Gastroesophageal sphincter (tissue), 4 donors: ENCODE data around the gene ESYT3. TPM values are rescaled to one million over a fixed set of nuclear protein-coding genes. Genes with fewer than 3 reads are reported as not detected.

Source experiments
- ATAC-seq: fragments of 150-250 bp; one replicate; pipeline ENCODE4 v1.9.1; 2016; ENCODE audit warnings: mild to moderate bottlenecking, moderate library complexity
- H3K27ac ChIP-seq, 4 donors: fragments of 200-600 bp; sonication (generic) in 3 of 4; 1 replicate in 3 of 4; 2 replicates in 1 of 4; pipeline ENCODE4 v1.5.1; 2016 to 2019
- H3K27me3 ChIP-seq: fragments of 200-600 bp; sonication (generic); one replicate; pipeline ENCODE4 v1.5.1; 2019
- H3K36me3 ChIP-seq, 2 donors: fragments of 200-600 bp; sonication (generic); one replicate each; pipeline ENCODE4 v1.5.1; 2019; ENCODE audit warnings: control low read depth in 1 of 2
- H3K4me1 ChIP-seq, 3 donors: fragments of 200-600 bp; sonication (generic); 1 replicate in 2 of 3; 2 replicates in 1 of 3; pipeline ENCODE4 v1.5.1; 2016 to 2019; ENCODE audit warnings: control low read depth in 2 of 3
- H3K4me3 ChIP-seq, 2 donors: fragments of 200-600 bp; sonication (generic); one replicate each; pipeline ENCODE4 v1.5.1; 2019; ENCODE audit warnings: mild to moderate bottlenecking in 1 of 2, moderate library complexity in 1 of 2
- H3K9me3 ChIP-seq, 3 donors: fragments of 200-600 bp; sonication (generic); one replicate each; pipeline ENCODE4 v1.5.1; 2017 to 2019; ENCODE audit warnings: control low read depth in 2 of 3
- CTCF ChIP-seq, 4 experiments: fragments of 200-600 bp in 2 of 4; fragments of 450-650 bp in 2 of 4; sonication (generic) in 1 of 4; IDR thresholded peaks; one replicate each; pipeline ENCODE4 v1.5.1; 2017 to 2019; ENCODE audit warnings: antibody characterized with exemption in 4 of 4, mild to moderate bottlenecking in 2 of 4, moderate library complexity in 2 of 4
- EP300 ChIP-seq: sonication (generic); formaldehyde crosslinking; IDR thresholded peaks from one replicate; pipeline ENCODE4 v1.6.1; 2017; ENCODE audit warnings: antibody characterized with exemption, mild to moderate bottlenecking
- POLR2A ChIP-seq, 2 donors: fragments of 450-650 bp; IDR thresholded peaks; one replicate each; pipeline ENCODE4 v1.6.1; 2017; ENCODE audit warnings: antibody characterized with exemption in 2 of 2, mild to moderate bottlenecking in 2 of 2, moderate library complexity in 1 of 2
- POLR2AphosphoS5 ChIP-seq: sonication (generic); formaldehyde crosslinking; IDR thresholded peaks from one replicate; pipeline ENCODE4 v1.6.1; 2017; ENCODE audit warnings: antibody characterized with exemption
- WGBS, 2 donors: methylation state at CpG; one replicate each; pipeline ENCODE4 v1.1.5; 2018; ENCODE audit warnings: low coverage in 1 of 2; 5-methylcytosine and 5-hydroxymethylcytosine counted together
- total RNA-seq, 4 donors: library from RNA; depleted of rRNA; stranded (reverse); fragments of >200 nt; gene quantifications; one replicate each; pipeline ENCODE4 v1.1.0, GENCODE V29; 2016

The ESYT3 gene
- total RNA-seq, 4 donors from 2014 or later: 0.93 to 1.9 (median 1.4) TPM

GRCh38 chr3:138441256-138441655 is 6.8 kb downstream of the ESYT3 start:
- H3K27ac ChIP-seq: no peak overlapping the region
- H3K4me1 ChIP-seq: no peaks in the 10 kb centered on the region
- TF ChIP-seq POLR2A (IDR thresholded peaks at IDR 0.05): no peak
- peaks cover 16% of the 10 kb centered on the region for H3K27me3 ChIP-seq
- WGBS, 2 donors: no CpG with 5 or more reads among the region's 2 CpGs
- no peak overlapping the region for H3K4me3 ChIP-seq
- no peaks in the 10 kb centered on the region for H3K9me3 ChIP-seq
- no peak for ATAC-seq
- H3K36me3 ChIP-seq: no peaks in the 10 kb centered on the region

GRCh38 chr3:138441742-138442141 is 7.3 kb downstream of the ESYT3 start:
- Histone ChIP-seq H3K4me1 (no peaks in the 10 kb centered on the region), H3K36me3 (no peaks in the 10 kb centered on the region), H3K9me3 (no peaks in the 10 kb centered on the region), H3K4me3 (no peak overlapping the region), H3K27ac (no peak overlapping the region), H3K27me3 (peaks cover 13% of the 10 kb centered on the region)
- no peak for ATAC-seq
- no peak for TF ChIP-seq CTCF (IDR thresholded peaks at IDR 0.05)
- TF ChIP-seq POLR2AphosphoS5: no peak
- TF ChIP-seq EP300: no peak
- TF ChIP-seq POLR2A (IDR thresholded peaks at IDR 0.05): no peak
- 64 to 72% methylated on average over 2 of the region's 2 CpGs for WGBS, 2 donors

- no peaks in the 10 kb centered on the region for H3K36me3 ChIP-seq
- H3K4me3 ChIP-seq: no peak overlapping the region
- H3K9me3 ChIP-seq: no peaks in the 10 kb centered on the region
- H3K27me3 ChIP-seq: peaks cover 6% of the 10 kb centered on the region
- ATAC-seq: no peak
- WGBS, 2 donors: 78 to 84% methylated on average over 5 of the region's 5 CpGs
- no peak for TF ChIP-seq CTCF (IDR thresholded peaks at IDR 0.05)
- TF ChIP-seq POLR2A (IDR thresholded peaks at IDR 0.05): no peak
- TF ChIP-seq POLR2AphosphoS5: no peak
- no peak for TF ChIP-seq EP300
- no peak overlapping the region for H3K27ac ChIP-seq
- H3K4me1 ChIP-seq: no peaks in the 10 kb centered on the region
Observed at GRCh38 chr3:138442433-138442832, 8.0 kb downstream of the ESYT3 start.

- WGBS, 2 donors: 50 to 89% methylated on average over 1 of the region's 2 CpGs
- Histone ChIP-seq H3K4me3 (no peak overlapping the region), H3K36me3 (no peaks in the 10 kb centered on the region), H3K9me3 (no peaks in the 10 kb centered on the region), H3K27ac (no peak overlapping the region), H3K27me3 (no peaks in the 10 kb centered on the region), H3K4me1 (no peaks in the 10 kb centered on the region)
- TF ChIP-seq POLR2AphosphoS5 (no peak), EP300 (no peak)
- ATAC-seq: no peak
Observed at GRCh38 chr3:138443091-138443490, 8.7 kb downstream of the ESYT3 start.

- 82 to 91% methylated on average over 8 to 10 of the region's 14 CpGs for WGBS, 2 donors
- H3K9me3 ChIP-seq: no peaks in the 10 kb centered on the region
- no peak for TF ChIP-seq EP300
- TF ChIP-seq POLR2AphosphoS5: no peak
- no peak for TF ChIP-seq CTCF (IDR thresholded peaks at IDR 0.05)
- TF ChIP-seq POLR2A (IDR thresholded peaks at IDR 0.05): no peak
- ATAC-seq: no peak
- no peaks in the 10 kb centered on the region for H3K36me3 ChIP-seq
- H3K4me1 ChIP-seq: no peaks in the 10 kb centered on the region
- no peaks in the 10 kb centered on the region for H3K27me3 ChIP-seq
- H3K27ac ChIP-seq: no peak overlapping the region
- H3K4me3 ChIP-seq: no peak overlapping the region
Observed at GRCh38 chr3:138443521-138444503, 9.4 kb downstream of the ESYT3 start.

GRCh38 chr3:138445236-138445635 is 10.8 kb downstream of the ESYT3 start:
- no peaks in the 10 kb centered on the region for H3K36me3 ChIP-seq
- H3K4me3 ChIP-seq: no peak overlapping the region
- ATAC-seq: no peak
- no peaks in the 10 kb centered on the region for H3K27me3 ChIP-seq
- WGBS, 2 donors: 82 to 83% methylated on average over 4 to 5 of the region's 7 CpGs
- no peak overlapping the region for H3K27ac ChIP-seq
- H3K4me1 ChIP-seq: no peaks in the 10 kb centered on the region
- no peaks in the 10 kb centered on the region for H3K9me3 ChIP-seq
- no peak for TF ChIP-seq POLR2A (IDR thresholded peaks at IDR 0.05)
- TF ChIP-seq POLR2AphosphoS5: no peak
- no peak for TF ChIP-seq EP300
- TF ChIP-seq CTCF (IDR thresholded peaks at IDR 0.05): no peak
